Measurements from ENCODE around the gene SRPK3.

Gene SRPK3

GRCh38 chrX:153789654-153790053 lies 8.8 kb downstream of the SRPK3 start:
- DNase-seq = no peak

GRCh38 chrX:153791104-153791852 lies 10.4 kb downstream of the SRPK3 start:
- DNase-seq = no peak

GRCh38 chrX:153792368-153792767 lies 11.5 kb downstream of the SRPK3 start:
- no peak for DNase-seq

GRCh38 chrX:153793291-153793690 lies 12.4 kb downstream of the SRPK3 start:
- DNase-seq = no peak

GRCh38 chrX:153794018-153794896 lies 13.4 kb downstream of the SRPK3 start, which contains the start of the genes IDH3G and SSR4:
Gene IDH3G (minus strand): TSS chrX:153794375. CDS start chrX:153794326, 49 bp downstream.
Gene SSR4 (plus strand): TSS chrX:153794668. CDS start chrX:153794688, 20 bp downstream.
- peak; percentile 91 for DNase-seq

- DNase-seq = peak; percentile 30
Measured at GRCh38 chrX:153794897-153795816, 14.3 kb downstream of the SRPK3 start.

- DNase-seq = no peak
Measured at GRCh38 chrX:153797415-153798015, 16.7 kb downstream of the SRPK3 start.

- no peak for DNase-seq
Measured at GRCh38 chrX:153799326-153799725, 18.5 kb downstream of the SRPK3 start.

- no peak for DNase-seq
Measured at GRCh38 chrX:153800177-153800722, 19.4 kb downstream of the SRPK3 start.

GRCh38 chrX:153800746-153801145 lies 19.9 kb downstream of the SRPK3 start:
- no peak for DNase-seq

GRCh38 chrX:153801669-153802068 lies 20.8 kb downstream of the SRPK3 start:
- no peak for DNase-seq

- no peak for DNase-seq
Measured at GRCh38 chrX:153802513-153803045, 21.7 kb downstream of the SRPK3 start.

- no peak for DNase-seq
Measured at GRCh38 chrX:153803211-153804099, 22.6 kb downstream of the SRPK3 start.

- no peak for DNase-seq
Measured at GRCh38 chrX:153804100-153804595, 23.3 kb downstream of the SRPK3 start.

- no peak for DNase-seq
Measured at GRCh38 chrX:153804621-153805020, 23.8 kb downstream of the SRPK3 start.

GRCh38 chrX:153805436-153805835 lies 24.6 kb downstream of the SRPK3 start:
- no peak for DNase-seq

GRCh38 chrX:153806999-153807575 lies 26.2 kb downstream of the SRPK3 start:
- no peak for DNase-seq

- no peak for DNase-seq
Measured at GRCh38 chrX:153807976-153808375, 27.1 kb downstream of the SRPK3 start.

GRCh38 chrX:153812220-153812619 lies 31.4 kb downstream of the SRPK3 start:
- no peak for DNase-seq

GRCh38 chrX:153813161-153813560 lies 32.3 kb downstream of the SRPK3 start:
- DNase-seq = no peak

Data from activated naive CD4-positive, alpha-beta T cell treated with anti-CD3 and anti-CD28 coated beads, Interleukin-2, amount 50 U/mL, for 16 hours (primary cell).